ENCODE results near the gene CDH3. TPM values are rescaled to one million over a fixed set of nuclear protein-coding genes. Genes with fewer than 3 reads are reported as not detected.

The CDH3 gene
- total and polyA plus RNA-seq, 2 experiments from 2014 or later: 78.0 to 210 TPM

GRCh38 chr16:68731637-68732036 is 86.5 kb downstream of the CDH3 start (continued):
- no peak for TF ChIP-seq CREB1 (CRISPR knock-in tag; IDR thresholded peaks at IDR 0.05; ENCODE audit: low read depth)
- no peak for TF ChIP-seq STAT1 (IDR thresholded peaks at IDR 0.05; ENCODE audit: unreplicated experiment)
- no peak for TF ChIP-seq ETS1 (IDR thresholded peaks at IDR 0.05)
- TF ChIP-seq CTCF (conservative IDR thresholded peaks at IDR 0.05; ENCODE audit: low read depth in 2 of 2): no peak
- TF ChIP-seq JUNB (IDR thresholded peaks at IDR 0.05; ENCODE audit: unreplicated experiment): no peak
- no peak for TF ChIP-seq EZH2 (IDR thresholded peaks at IDR 0.05; ENCODE audit: low read depth, unreplicated experiment)

DNA sequence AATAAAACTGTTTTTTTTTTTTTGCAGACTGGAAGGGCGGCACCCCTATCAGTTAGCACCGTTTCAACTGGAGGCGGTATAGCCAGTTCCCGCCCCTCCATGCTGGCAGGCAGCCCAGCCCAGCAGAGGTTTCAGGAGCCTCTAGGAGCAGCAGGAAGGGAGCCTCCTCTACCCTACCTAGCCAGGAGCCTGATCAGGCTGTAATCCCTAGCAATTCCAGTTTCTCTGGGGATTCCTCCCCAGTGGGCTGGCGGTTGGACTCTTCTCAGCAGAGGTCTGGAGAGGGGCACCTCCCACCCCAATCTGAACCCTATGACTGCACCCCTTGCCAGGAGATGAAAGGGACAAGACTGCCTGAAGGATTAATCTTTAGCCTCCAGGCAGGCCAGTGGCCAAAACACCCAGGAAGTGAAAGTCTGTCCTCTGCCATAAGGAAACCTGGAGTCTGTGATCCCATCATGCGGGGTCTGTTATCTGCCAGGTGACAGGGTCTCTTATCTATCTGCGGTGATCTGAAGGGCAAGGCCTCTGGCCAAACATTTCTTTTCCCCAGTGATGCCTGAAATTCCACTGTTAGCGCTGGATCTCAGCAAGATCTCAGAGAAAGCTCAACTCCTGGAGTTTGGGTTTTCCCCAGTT is 87.1 kb downstream of the CDH3 start:
- Histone ChIP-seq H3K4me2 (peak overlapping the region; percentile 68), H3F3A (replicated peaks; ENCODE audit: low read depth) (peaks cover 10% of the 10 kb centered on the region), H4K20me1 (replicated peaks; ENCODE audit: insufficient read depth) (no peaks in the 10 kb centered on the region), H3K4me1 (ENCODE audit: insufficient read depth) (peaks cover 22% of the 10 kb centered on the region), H3K79me2 (replicated peaks; ENCODE audit: insufficient read depth) (no peaks in the 10 kb centered on the region), H3K27ac (ENCODE audit: low read depth) (peak overlapping the region; percentile 89), H3K36me3 (ENCODE audit: insufficient read depth) (no peaks in the 10 kb centered on the region), H3K9me2 (ENCODE audit: insufficient read depth) (no peaks in the 10 kb centered on the region), H3K4me3 (peak overlapping the region; percentile 29; the same call in 1 of the 2 replicates), H2AFZ (no peak overlapping the region), H3K27me3 (ENCODE audit: insufficient read depth) (no peaks in the 10 kb centered on the region)
- peak; percentile 90 for ATAC-seq
- H3K9me3 Mint-ChIP-seq: no peaks in the 10 kb centered on the region; the same call in 2 of the 3 replicates
- peak overlapping the region; percentile 64; the same call in 1 of the 2 replicates for H3K27ac Mint-ChIP-seq
- H3K4me3 Mint-ChIP-seq: peak overlapping the region; percentile 24; the same call in 1 of the 3 replicates
- H3K4me1 Mint-ChIP-seq: peaks cover 25% of the 10 kb centered on the region
- H3K27me3 Mint-ChIP-seq (ENCODE audit: insufficient read depth, low read depth, poor library complexity): peaks cover 4% of the 10 kb centered on the region
- no peaks in the 10 kb centered on the region; the same call in 2 of the 3 replicates for H3K36me3 Mint-ChIP-seq (ENCODE audit: low read depth)
- TF ChIP-seq REST (IDR thresholded peaks at IDR 0.05; ENCODE audit: unreplicated experiment) (no peak), ZNF331 (CRISPR knock-in tag; IDR thresholded peaks at IDR 0.05; ENCODE audit: low read depth) (no peak), EZH2phosphoT487 (IDR thresholded peaks at IDR 0.05; ENCODE audit: unreplicated experiment) (no peak)
- DNase-seq (ENCODE audit: low spot score): peak; percentile 74

Measured in GM23338 (cell line).